ENCODE data around the gene PXDN. TPM values are rescaled to one million over a fixed set of nuclear protein-coding genes. Genes with fewer than 3 reads are reported as not detected.

PXDN gene
- total RNA-seq, 1 experiment from 2014 or later = 3.1 TPM

GRCh38 chr2:1595274-1595673 lies 149.0 kb downstream of the PXDN start:
- in situ Hi-C loops (cut with HindIII; ENCODE audit: low pct_unique_long_range_greater_than_20kb, low sequenced_read_pairs) = no loop called here
- DNase-seq (ENCODE audit: low read depth, low spot score) = no peak

GRCh38 chr2:1594373-1595171 lies 149.7 kb downstream of the PXDN start:
- in situ Hi-C loops (cut with HindIII; ENCODE audit: low pct_unique_long_range_greater_than_20kb, low sequenced_read_pairs) = no loop called here
- DNase-seq (ENCODE audit: low read depth, low spot score) = no peak

- no peak for DNase-seq (ENCODE audit: low read depth, low spot score)
- in situ Hi-C loops (cut with HindIII; ENCODE audit: low pct_unique_long_range_greater_than_20kb, low sequenced_read_pairs) = no loop called here
Observed at GRCh38 chr2:1594123-1594372, 150.3 kb downstream of the PXDN start.

- no peak for DNase-seq (ENCODE audit: low read depth, low spot score)
- in situ Hi-C loops (cut with HindIII; ENCODE audit: low pct_unique_long_range_greater_than_20kb, low sequenced_read_pairs) = no loop called here
Observed at GRCh38 chr2:1593371-1594122, 150.8 kb downstream of the PXDN start.

- peak; percentile 81 for DNase-seq (ENCODE audit: low read depth, low spot score)
- in situ Hi-C loops (cut with HindIII; ENCODE audit: low pct_unique_long_range_greater_than_20kb, low sequenced_read_pairs) = no loop called here
Observed at GRCh38 chr2:1591978-1592907, 152.1 kb downstream of the PXDN start.

GRCh38 chr2:1591461-1591770 lies 152.9 kb downstream of the PXDN start:
- no peak for DNase-seq (ENCODE audit: low read depth, low spot score)
- in situ Hi-C loops (cut with HindIII; ENCODE audit: low pct_unique_long_range_greater_than_20kb, low sequenced_read_pairs) = no loop called here

- in situ Hi-C loops (cut with HindIII; ENCODE audit: low pct_unique_long_range_greater_than_20kb, low sequenced_read_pairs) = no loop called here
- DNase-seq (ENCODE audit: low read depth, low spot score) = no peak
Observed at GRCh38 chr2:1590596-1591460, 153.5 kb downstream of the PXDN start.

GRCh38 chr2:1588978-1589621 lies 155.2 kb downstream of the PXDN start:
- DNase-seq (ENCODE audit: low read depth, low spot score) = no peak
- in situ Hi-C loops (cut with HindIII; ENCODE audit: low pct_unique_long_range_greater_than_20kb, low sequenced_read_pairs) = no loop called here

- no peak for DNase-seq (ENCODE audit: low read depth, low spot score)
- in situ Hi-C loops (cut with HindIII; ENCODE audit: low pct_unique_long_range_greater_than_20kb, low sequenced_read_pairs) = no loop called here
Observed at GRCh38 chr2:1588051-1588977, 156.0 kb downstream of the PXDN start.

GRCh38 chr2:1586923-1587840 lies 157.1 kb downstream of the PXDN start:
- DNase-seq (ENCODE audit: low read depth, low spot score) = no peak
- in situ Hi-C loops (cut with HindIII; ENCODE audit: low pct_unique_long_range_greater_than_20kb, low sequenced_read_pairs) = no loop called here

- in situ Hi-C loops (cut with HindIII; ENCODE audit: low pct_unique_long_range_greater_than_20kb, low sequenced_read_pairs) = no loop called here
- DNase-seq (ENCODE audit: low read depth, low spot score) = no peak
Observed at GRCh38 chr2:1586251-1586922, 157.9 kb downstream of the PXDN start.

- in situ Hi-C loops (cut with HindIII; ENCODE audit: low pct_unique_long_range_greater_than_20kb, low sequenced_read_pairs) = no loop called here
Observed at GRCh38 chr2:1585635-1586034, 158.7 kb downstream of the PXDN start.

GRCh38 chr2:1584691-1585485 lies 159.4 kb downstream of the PXDN start:
- DNase-seq (ENCODE audit: low read depth, low spot score) = no peak
- in situ Hi-C loops (cut with HindIII; ENCODE audit: low pct_unique_long_range_greater_than_20kb, low sequenced_read_pairs) = no loop called here

More at GRCh38 chr2:1585635-1586034, 158.7 kb downstream of the PXDN start:
- no peak for DNase-seq (ENCODE audit: low read depth, low spot score)

- no peak for DNase-seq (ENCODE audit: low read depth, low spot score)
- in situ Hi-C loops (cut with HindIII; ENCODE audit: low pct_unique_long_range_greater_than_20kb, low sequenced_read_pairs) = no loop called here
Observed at GRCh38 chr2:1584051-1584531, 160.2 kb downstream of the PXDN start.
